ENCODE results near the gene KLHL26. TPM values are rescaled to one million over a fixed set of nuclear protein-coding genes. Genes with fewer than 3 reads are reported as not detected.

KLHL26 gene
- total and polyA plus RNA-seq, 2 experiments from 2014 or later: 2.9 to 6.4 TPM

DNA sequence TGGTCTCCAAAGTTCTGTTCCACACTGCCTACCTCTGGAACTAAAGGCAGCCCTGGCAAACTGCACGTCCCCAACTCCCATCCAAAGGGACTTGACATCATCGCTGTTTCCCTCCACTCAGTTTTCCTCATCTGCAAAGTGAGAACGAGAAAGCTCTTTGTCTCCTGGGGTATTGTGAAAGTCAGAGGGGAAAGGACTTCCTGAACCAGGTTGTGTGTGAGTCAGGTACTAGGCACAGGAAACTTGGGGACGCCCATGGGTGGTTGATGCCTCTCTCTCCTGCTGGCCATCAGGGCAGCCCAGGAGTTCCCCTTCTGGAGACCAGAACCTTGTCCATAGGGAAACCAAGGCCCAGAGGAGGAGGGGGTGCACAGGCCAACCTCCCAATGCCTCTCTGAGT is 35.0 kb upstream of the KLHL26 start:
- Histone ChIP-seq H3K4me2 (ENCODE audit: unreplicated experiment) (no peak overlapping the region), H3K4me1 (ENCODE audit: insufficient read depth) (no peaks in the 10 kb centered on the region), H3K36me3 (ENCODE audit: low read depth) (no peaks in the 10 kb centered on the region), H3K27ac (no peak overlapping the region), H3K27me3 (replicated peaks; ENCODE audit: insufficient read depth) (peaks cover 17% of the 10 kb centered on the region; the same call in 1 of the 2 replicates), H2AFZ (no peak overlapping the region), H3K79me2 (ENCODE audit: insufficient read depth) (no peaks in the 10 kb centered on the region), H3K9ac (no peak overlapping the region), H3K4me3 (no peak overlapping the region), H3K9me3 (ENCODE audit: low read depth) (no peaks in the 10 kb centered on the region), H3K9me2 (ENCODE audit: insufficient read depth) (no peaks in the 10 kb centered on the region), H4K20me1 (ENCODE audit: insufficient read depth) (no peaks in the 10 kb centered on the region), H3F3A (ENCODE audit: insufficient read depth) (no peaks in the 10 kb centered on the region; the same call in 1 of the 2 replicates)
- TF ChIP-seq EZH2 (IDR thresholded peaks at IDR 0.05; ENCODE audit: insufficient read depth, poor library complexity, severe bottlenecking): no peak
- TF ChIP-seq EZH2phosphoT487 (IDR thresholded peaks at IDR 0.05; ENCODE audit: insufficient read depth, low read depth): no peak
- DNase-seq: no peak
- in situ Hi-C loops (cut with MboI): loop anchor here (10.0 kb wide), 1 partner anchor 243 kb away; no protein-coding TSS in a partner anchor
- WGBS, 2 experiments (ENCODE audit: low coverage in 1 of 2, low lambda C conversion rate in 2 of 2, missing lambda C conversion rate in 2 of 2): 84 to 93% methylated on average over 4 of the region's 4 CpGs

- peaks cover 29% of the 10 kb centered on the region for H3K27me3 ChIP-seq (replicated peaks; ENCODE audit: insufficient read depth)
- H3K4me3 ChIP-seq: no peak overlapping the region
- no peaks in the 10 kb centered on the region for H3K79me2 ChIP-seq (ENCODE audit: insufficient read depth)
- 8 to 9% methylated on average over 22 to 25 of the region's 32 CpGs for WGBS, 2 experiments (ENCODE audit: low coverage in 1 of 2, low lambda C conversion rate in 2 of 2, missing lambda C conversion rate in 2 of 2)
- H3K27ac ChIP-seq: no peak overlapping the region
- H3K9me3 ChIP-seq (ENCODE audit: low read depth): no peaks in the 10 kb centered on the region
- no peaks in the 10 kb centered on the region for H3K9me2 ChIP-seq (ENCODE audit: insufficient read depth)
- no peak overlapping the region for H2AFZ ChIP-seq
- H3K36me3 ChIP-seq (ENCODE audit: low read depth): no peaks in the 10 kb centered on the region
- no peak overlapping the region for H3K4me2 ChIP-seq (ENCODE audit: unreplicated experiment)
- H3F3A ChIP-seq (ENCODE audit: insufficient read depth): peaks cover 2% of the 10 kb centered on the region; the same call in 1 of the 2 replicates
- TF ChIP-seq EZH2phosphoT487 (IDR thresholded peaks at IDR 0.05; ENCODE audit: insufficient read depth, low read depth): no peak
- TF ChIP-seq EZH2 (IDR thresholded peaks at IDR 0.05; ENCODE audit: insufficient read depth, poor library complexity, severe bottlenecking): no peak
- no peaks in the 10 kb centered on the region for H4K20me1 ChIP-seq (ENCODE audit: insufficient read depth)
- DNase-seq: peak; percentile 66
- no peaks in the 10 kb centered on the region for H3K4me1 ChIP-seq (ENCODE audit: insufficient read depth)
- in situ Hi-C loops (cut with MboI): loop anchor here (10.0 kb wide), 1 partner anchor 241 kb away; no protein-coding TSS in a partner anchor
- no peak overlapping the region for H3K9ac ChIP-seq
Measured at GRCh38 chr19:18603255-18603957, 33.4 kb upstream of the KLHL26 start.

DNA sequence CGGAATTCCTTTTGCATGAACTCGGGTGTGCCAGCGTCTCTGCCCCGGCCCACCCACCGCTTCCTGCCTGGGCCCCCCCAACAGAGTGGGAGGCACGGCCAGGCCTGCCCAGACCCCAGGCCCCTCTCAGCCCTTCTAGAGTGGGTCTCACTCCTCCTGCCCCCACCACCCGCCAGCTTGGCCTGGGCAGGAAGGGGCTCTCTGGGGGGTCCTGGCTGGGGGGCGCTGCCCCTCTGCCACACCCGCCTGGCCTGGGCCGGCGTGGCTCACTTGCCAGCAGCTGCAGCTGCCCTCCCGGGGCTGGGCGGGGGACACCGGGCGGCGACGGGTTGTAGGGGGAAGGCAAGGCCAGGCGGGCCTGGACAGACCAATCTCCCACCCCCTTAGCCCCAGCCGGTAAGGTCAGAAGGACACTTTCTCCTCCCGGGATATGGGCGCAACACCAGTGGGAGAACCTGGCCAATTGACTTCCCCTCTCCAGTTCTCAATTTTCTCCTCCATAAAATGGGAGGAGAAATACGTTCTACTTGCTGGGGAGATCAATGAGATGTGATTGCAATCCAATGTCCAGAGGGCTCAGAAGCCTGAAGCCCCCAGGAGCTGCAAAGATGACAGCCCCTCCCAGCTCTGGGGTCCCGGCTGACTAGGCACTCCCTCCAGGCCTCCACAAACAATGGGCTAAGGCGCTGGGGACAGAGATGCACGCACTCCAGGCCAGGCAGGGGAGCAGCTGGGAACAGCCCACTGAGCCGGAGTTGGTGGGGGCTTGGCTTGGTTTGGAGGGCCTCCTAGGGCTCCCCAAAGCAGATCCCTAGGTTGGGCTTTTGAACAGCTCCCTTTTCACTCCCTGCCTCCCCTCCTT is 32.6 kb upstream of the KLHL26 start:
- no peak overlapping the region for H2AFZ ChIP-seq

GRCh38 chr19:18604820-18605159 is 32.0 kb upstream of the KLHL26 start:
- TF ChIP-seq EZH2phosphoT487 (IDR thresholded peaks at IDR 0.05; ENCODE audit: insufficient read depth, low read depth) (no peak), EZH2 (IDR thresholded peaks at IDR 0.05; ENCODE audit: insufficient read depth, poor library complexity, severe bottlenecking) (no peak)
- no peaks in the 10 kb centered on the region for H3K79me2 ChIP-seq (ENCODE audit: insufficient read depth)
- no peak overlapping the region for H2AFZ ChIP-seq
- peaks cover 42% of the 10 kb centered on the region for H3K27me3 ChIP-seq (replicated peaks; ENCODE audit: insufficient read depth)
- no peak overlapping the region for H3K4me2 ChIP-seq (ENCODE audit: unreplicated experiment)
- no peak overlapping the region for H3K9ac ChIP-seq
- in situ Hi-C loops (cut with MboI): loop anchor here (10.0 kb wide), 1 partner anchor 240 kb away; no protein-coding TSS in a partner anchor
- H3K9me2 ChIP-seq (ENCODE audit: insufficient read depth): no peaks in the 10 kb centered on the region
- H3K4me1 ChIP-seq (ENCODE audit: insufficient read depth): no peaks in the 10 kb centered on the region
- 26 to 35% methylated on average over 10 of the region's 10 CpGs for WGBS, 2 experiments (ENCODE audit: low coverage in 1 of 2, low lambda C conversion rate in 2 of 2, missing lambda C conversion rate in 2 of 2)
- no peak for DNase-seq
- no peaks in the 10 kb centered on the region for H4K20me1 ChIP-seq (ENCODE audit: insufficient read depth)
- H3K36me3 ChIP-seq (ENCODE audit: low read depth): no peaks in the 10 kb centered on the region
- peaks cover 6% of the 10 kb centered on the region; the same call in 1 of the 2 replicates for H3F3A ChIP-seq (ENCODE audit: insufficient read depth)
- no peak overlapping the region for H3K27ac ChIP-seq
- H3K4me3 ChIP-seq: no peak overlapping the region
- no peaks in the 10 kb centered on the region for H3K9me3 ChIP-seq (ENCODE audit: low read depth)

More for the DNA sequence above, 32.6 kb upstream of the KLHL26 start:
- H3K27me3 ChIP-seq (replicated peaks; ENCODE audit: insufficient read depth): peaks cover 36% of the 10 kb centered on the region
- no peak overlapping the region for H3K9ac ChIP-seq
- no peak for DNase-seq
- no peaks in the 10 kb centered on the region for H3K9me2 ChIP-seq (ENCODE audit: insufficient read depth)
- no peak overlapping the region for H3K4me2 ChIP-seq (ENCODE audit: unreplicated experiment)
- H3K27ac ChIP-seq: no peak overlapping the region
- no peaks in the 10 kb centered on the region for H3K36me3 ChIP-seq (ENCODE audit: low read depth)
- no peaks in the 10 kb centered on the region for H3K79me2 ChIP-seq (ENCODE audit: insufficient read depth)
- 20 to 47% methylated on average over 13 to 25 of the region's 26 CpGs for WGBS, 2 experiments (ENCODE audit: low coverage in 1 of 2, low lambda C conversion rate in 2 of 2, missing lambda C conversion rate in 2 of 2)
- H3K4me1 ChIP-seq (ENCODE audit: insufficient read depth): no peaks in the 10 kb centered on the region
- TF ChIP-seq EZH2 (IDR thresholded peaks at IDR 0.05; ENCODE audit: insufficient read depth, poor library complexity, severe bottlenecking) (peak; percentile 53), EZH2phosphoT487 (IDR thresholded peaks at IDR 0.05; ENCODE audit: insufficient read depth, low read depth) (no peak)
- in situ Hi-C loops (cut with MboI): loop anchor here (10.0 kb wide), 1 partner anchor 241 kb away; no protein-coding TSS in a partner anchor
- peaks cover 6% of the 10 kb centered on the region; the same call in 1 of the 2 replicates for H3F3A ChIP-seq (ENCODE audit: insufficient read depth)
- H3K4me3 ChIP-seq: no peak overlapping the region
- H4K20me1 ChIP-seq (ENCODE audit: insufficient read depth): no peaks in the 10 kb centered on the region
- no peaks in the 10 kb centered on the region for H3K9me3 ChIP-seq (ENCODE audit: low read depth)

Measured in GM23248 (cell line).